Neural progenitor cell (in vitro differentiated cells): ENCODE data around the gene CALU. TPM values are rescaled to one million over a fixed set of nuclear protein-coding genes. Genes with fewer than 3 reads are reported as not detected.

Source experiments
- DNase-seq: peaks from one replicate; pipeline ENCODE4 v3.0.0-alpha.2; 2016; ENCODE audit warnings: low spot score
- H2AFZ ChIP-seq: fragments of 200-600 bp; sonication (generic); replicated peaks from 2 replicates; pipeline ENCODE4 v1.6.1; 2016; ENCODE audit warnings: antibody characterized with exemption
- H3F3A ChIP-seq: fragments of 200-600 bp; sonication (generic); 2 replicates; pipeline ENCODE4 v1.6.1; 2016; ENCODE audit warnings: antibody characterized with exemption, low read depth
- H3K27ac ChIP-seq: fragments of 200-600 bp; sonication (generic); 2 replicates; pipeline ENCODE4 v1.5.1; 2016; ENCODE audit warnings: mild to moderate bottlenecking
- H3K27me3 ChIP-seq: fragments of 200-600 bp; sonication (generic); 2 replicates; pipeline ENCODE4 v1.6.1; 2016; ENCODE audit warnings: mild to moderate bottlenecking, moderate library complexity
- H3K36me3 ChIP-seq: fragments of 200-600 bp; sonication (generic); 2 replicates; pipeline ENCODE4 v1.5.1; 2016
- H3K4me1 ChIP-seq: fragments of 200-600 bp; sonication (generic); 2 replicates; pipeline ENCODE4 v1.6.1; 2016; ENCODE audit warnings: mixed run types
- H3K4me2 ChIP-seq: fragments of 200-600 bp; sonication (generic); 2 replicates; pipeline ENCODE4 v1.6.1; 2016
- H3K4me3 ChIP-seq: fragments of 200-600 bp; sonication (generic); 2 replicates; pipeline ENCODE4 v1.5.1; 2016
- H3K79me2 ChIP-seq: fragments of 200-600 bp; sonication (generic); 2 replicates; pipeline ENCODE4 v1.6.1; 2016; ENCODE audit warnings: low read depth
- H3K9ac ChIP-seq: fragments of 200-600 bp; sonication (generic); 2 replicates; pipeline ENCODE4 v1.6.1; 2016
- H3K9me3 ChIP-seq: fragments of 200-600 bp; sonication (generic); 2 replicates; pipeline ENCODE4 v1.5.1; 2016; ENCODE audit warnings: low read depth
- H4K20me1 ChIP-seq: fragments of 200-600 bp; sonication (generic); 2 replicates; pipeline ENCODE4 v1.6.1; 2016; ENCODE audit warnings: low read depth
- H3K27ac Mint-ChIP-seq: 3 replicates; pipeline ENCODE4 v1.8.0; 2021; ENCODE audit warnings: mixed read lengths
- H3K27me3 Mint-ChIP-seq: 2 replicates; pipeline ENCODE4 v1.8.0; 2022; ENCODE audit warnings: low read depth, mild to moderate bottlenecking, inconsistent platforms, moderate library complexity, mixed read lengths; ENCODE audit not compliant: insufficient read depth
- H3K36me3 Mint-ChIP-seq: 3 replicates; pipeline ENCODE4 v1.8.0; 2021; ENCODE audit warnings: mixed read lengths
- H3K4me1 Mint-ChIP-seq: 3 replicates; pipeline ENCODE4 v1.8.0; 2021; ENCODE audit warnings: mixed read lengths
- H3K4me3 Mint-ChIP-seq: 3 replicates; pipeline ENCODE4 v1.8.0; 2021; ENCODE audit warnings: mild to moderate bottlenecking, moderate library complexity, mixed read lengths
- H3K9me3 Mint-ChIP-seq: 3 replicates; pipeline ENCODE4 v1.8.0; 2020; ENCODE audit warnings: mixed read lengths
- EZH2 ChIP-seq: fragments of 200-600 bp; sonication (generic); IDR thresholded peaks from 2 replicates; pipeline ENCODE4 v1.6.1; 2017; ENCODE audit warnings: antibody characterized with exemption, mild to moderate bottlenecking, moderate library complexity
- EZH2phosphoT487 ChIP-seq: fragments of 200-600 bp; sonication (generic); IDR thresholded peaks from 2 replicates; pipeline ENCODE4 v1.6.1; 2017; ENCODE audit warnings: antibody characterized with exemption
- total RNA-seq: library from RNA; depleted of rRNA; stranded (reverse); fragments of >200 nt; gene quantifications from 2 replicates; pipeline ENCODE4 v1.2.3, GENCODE V29; 2015; ENCODE audit warnings: low replicate concordance
- TF ChIP-seq, protein P1 (sequence below): fragments of 200-600 bp; sonication (generic); IDR thresholded peaks from 2 replicates; pipeline ENCODE4 v1.5.1; 2017; ENCODE audit warnings: antibody characterized with exemption, mild to moderate bottlenecking

The CALU gene
- total RNA-seq, 1 donor from 2014 or later, result 234 TPM

GRCh38 chr7:128738570-128739047 is 550 bp upstream of the CALU start:
- Histone ChIP-seq H3K79me2 (peaks cover 45% of the 10 kb centered on the region), H3F3A (peaks cover 14% of the 10 kb centered on the region), H3K4me1 (peaks cover 21% of the 10 kb centered on the region), H3K9me3 (no peaks in the 10 kb centered on the region), H3K4me2 (peak overlapping the region; percentile 95), H4K20me1 (peaks cover 42% of the 10 kb centered on the region), H3K9ac (no peak overlapping the region), H3K36me3 (no peaks in the 10 kb centered on the region), H3K27me3 (no peaks in the 10 kb centered on the region), H2AFZ (peak overlapping the region; percentile 31), H3K4me3 (peak overlapping the region; percentile 83), H3K27ac (peak overlapping the region; percentile 49)
- Mint-ChIP-seq H3K27me3 (peaks cover 4% of the 10 kb centered on the region), H3K4me1 (peaks cover 22% of the 10 kb centered on the region), H3K9me3 (no peaks in the 10 kb centered on the region), H3K27ac (peak overlapping the region; percentile 91), H3K4me3 (peak overlapping the region; percentile 96), H3K36me3 (peaks cover 7% of the 10 kb centered on the region)
- TF ChIP-seq EZH2phosphoT487 (no peak), EZH2 (no peak)
- TF ChIP-seq, protein P1, sequence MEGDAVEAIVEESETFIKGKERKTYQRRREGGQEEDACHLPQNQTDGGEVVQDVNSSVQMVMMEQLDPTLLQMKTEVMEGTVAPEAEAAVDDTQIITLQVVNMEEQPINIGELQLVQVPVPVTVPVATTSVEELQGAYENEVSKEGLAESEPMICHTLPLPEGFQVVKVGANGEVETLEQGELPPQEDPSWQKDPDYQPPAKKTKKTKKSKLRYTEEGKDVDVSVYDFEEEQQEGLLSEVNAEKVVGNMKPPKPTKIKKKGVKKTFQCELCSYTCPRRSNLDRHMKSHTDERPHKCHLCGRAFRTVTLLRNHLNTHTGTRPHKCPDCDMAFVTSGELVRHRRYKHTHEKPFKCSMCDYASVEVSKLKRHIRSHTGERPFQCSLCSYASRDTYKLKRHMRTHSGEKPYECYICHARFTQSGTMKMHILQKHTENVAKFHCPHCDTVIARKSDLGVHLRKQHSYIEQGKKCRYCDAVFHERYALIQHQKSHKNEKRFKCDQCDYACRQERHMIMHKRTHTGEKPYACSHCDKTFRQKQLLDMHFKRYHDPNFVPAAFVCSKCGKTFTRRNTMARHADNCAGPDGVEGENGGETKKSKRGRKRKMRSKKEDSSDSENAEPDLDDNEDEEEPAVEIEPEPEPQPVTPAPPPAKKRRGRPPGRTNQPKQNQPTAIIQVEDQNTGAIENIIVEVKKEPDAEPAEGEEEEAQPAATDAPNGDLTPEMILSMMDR, result no peak
- no peak for DNase-seq

- no peaks in the 10 kb centered on the region for H3K36me3 ChIP-seq
- H3K4me3 Mint-ChIP-seq, result peak overlapping the region; percentile 96
- H3K36me3 Mint-ChIP-seq, result peaks cover 7% of the 10 kb centered on the region
- peak overlapping the region; percentile 83 for H3K4me3 ChIP-seq
- peaks cover 14% of the 10 kb centered on the region for H3F3A ChIP-seq
- no peaks in the 10 kb centered on the region for H3K9me3 Mint-ChIP-seq
- peak overlapping the region; percentile 70 for H3K27ac ChIP-seq
- H3K27me3 Mint-ChIP-seq, result peaks cover 4% of the 10 kb centered on the region
- H4K20me1 ChIP-seq, result peaks cover 54% of the 10 kb centered on the region
- peak overlapping the region; percentile 95 for H3K4me2 ChIP-seq
- H3K9ac ChIP-seq, result peak overlapping the region; percentile 77
- no peak for DNase-seq
- peaks cover 21% of the 10 kb centered on the region for H3K4me1 ChIP-seq
- H3K27ac Mint-ChIP-seq, result peak overlapping the region; percentile 89
- no peaks in the 10 kb centered on the region for H3K9me3 ChIP-seq
- H2AFZ ChIP-seq, result no peak overlapping the region
- H3K4me1 Mint-ChIP-seq, result peaks cover 22% of the 10 kb centered on the region
- TF ChIP-seq EZH2 (no peak), EZH2phosphoT487 (no peak)
- TF ChIP-seq, protein P1, result no peak
- H3K79me2 ChIP-seq, result peaks cover 60% of the 10 kb centered on the region
- H3K27me3 ChIP-seq, result no peaks in the 10 kb centered on the region
These were observed 977 bp downstream of the CALU start for GRCh38 chr7:128739990-128740682.

GRCh38 chr7:128740996-128741395 is 1.8 kb downstream of the CALU start:
- peak overlapping the region; percentile 95 for H3K4me2 ChIP-seq
- H3F3A ChIP-seq, result peaks cover 14% of the 10 kb centered on the region
- no peaks in the 10 kb centered on the region for H3K9me3 Mint-ChIP-seq
- H3K4me3 Mint-ChIP-seq, result no peak overlapping the region
- no peaks in the 10 kb centered on the region for H3K27me3 ChIP-seq
- TF ChIP-seq EZH2phosphoT487 (no peak), EZH2 (no peak)
- TF ChIP-seq, protein P1, result no peak
- no peak overlapping the region for H2AFZ ChIP-seq
- peak overlapping the region; percentile 83 for H3K4me3 ChIP-seq
- peaks cover 13% of the 10 kb centered on the region for H3K36me3 Mint-ChIP-seq
- H3K36me3 ChIP-seq, result no peaks in the 10 kb centered on the region
- no peak overlapping the region for H3K27ac Mint-ChIP-seq
- DNase-seq, result no peak
- peaks cover 68% of the 10 kb centered on the region for H3K79me2 ChIP-seq
- H3K9ac ChIP-seq, result peak overlapping the region; percentile 22
- peaks cover 22% of the 10 kb centered on the region for H3K4me1 Mint-ChIP-seq
- peaks cover 21% of the 10 kb centered on the region for H3K4me1 ChIP-seq
- H3K9me3 ChIP-seq, result no peaks in the 10 kb centered on the region
- peaks cover 59% of the 10 kb centered on the region for H4K20me1 ChIP-seq
- H3K27me3 Mint-ChIP-seq, result peaks cover 4% of the 10 kb centered on the region
- no peak overlapping the region for H3K27ac ChIP-seq
